NCI-H345 (cell line): Measurements from ENCODE around the gene MRPS9.
A peak's percentile ranks its signal among the peaks of the same experiment; 100 is the strongest.

ENCODE experiments used
- DNase-seq: peaks from one replicate; lab custom pipeline; 2025; lab: John Stamatoyannopoulos, UW

Gene MRPS9

DNA sequence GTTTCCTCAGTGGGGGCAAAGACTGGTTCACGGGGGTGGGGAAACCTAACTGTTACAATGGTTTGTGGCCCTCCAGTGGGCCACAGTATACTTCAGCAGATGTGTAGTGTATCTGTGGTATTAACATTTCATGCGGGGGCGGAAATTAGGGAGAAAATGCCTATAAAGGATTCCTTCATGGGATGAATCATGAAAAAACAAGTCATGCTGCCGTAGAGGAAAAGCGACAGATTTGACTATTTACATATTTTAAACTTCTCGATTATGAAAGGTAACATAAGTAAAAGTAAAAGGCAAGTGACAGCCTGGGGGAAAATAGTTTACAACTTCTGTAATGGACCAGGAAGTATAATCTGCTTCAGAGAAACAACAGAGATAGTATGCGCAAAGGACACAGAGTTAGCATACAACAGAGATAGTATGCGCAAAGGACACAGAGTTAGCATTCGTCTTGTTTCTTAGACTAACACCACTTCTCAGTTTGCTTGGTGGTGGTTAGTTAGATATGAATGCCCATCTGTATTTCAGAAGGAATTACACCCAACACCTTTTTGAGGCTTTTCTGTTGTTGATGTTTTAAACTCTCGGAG is 41.1 kb downstream of the MRPS9 start:
- DNase-seq = no peak

DNA sequence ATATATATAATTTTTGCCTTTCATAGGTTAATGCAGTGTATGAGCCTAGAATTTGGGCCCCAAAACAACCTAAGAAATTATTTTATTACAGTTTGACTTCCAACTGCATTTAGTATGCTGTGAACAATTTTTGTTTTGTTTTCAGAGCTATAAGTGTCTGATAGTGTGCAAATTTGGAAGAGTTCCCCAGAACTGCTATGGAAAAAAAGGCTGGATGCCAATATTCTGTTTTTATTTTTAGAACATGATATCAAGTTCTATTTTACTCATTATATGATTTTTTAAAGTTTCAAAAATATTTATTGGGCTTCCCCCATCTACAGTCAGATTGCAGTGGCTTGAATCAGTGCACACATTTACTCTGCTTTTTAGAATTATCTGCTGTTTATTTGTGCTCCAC is 42.6 kb downstream of the MRPS9 start:
- no peak for DNase-seq

DNA sequence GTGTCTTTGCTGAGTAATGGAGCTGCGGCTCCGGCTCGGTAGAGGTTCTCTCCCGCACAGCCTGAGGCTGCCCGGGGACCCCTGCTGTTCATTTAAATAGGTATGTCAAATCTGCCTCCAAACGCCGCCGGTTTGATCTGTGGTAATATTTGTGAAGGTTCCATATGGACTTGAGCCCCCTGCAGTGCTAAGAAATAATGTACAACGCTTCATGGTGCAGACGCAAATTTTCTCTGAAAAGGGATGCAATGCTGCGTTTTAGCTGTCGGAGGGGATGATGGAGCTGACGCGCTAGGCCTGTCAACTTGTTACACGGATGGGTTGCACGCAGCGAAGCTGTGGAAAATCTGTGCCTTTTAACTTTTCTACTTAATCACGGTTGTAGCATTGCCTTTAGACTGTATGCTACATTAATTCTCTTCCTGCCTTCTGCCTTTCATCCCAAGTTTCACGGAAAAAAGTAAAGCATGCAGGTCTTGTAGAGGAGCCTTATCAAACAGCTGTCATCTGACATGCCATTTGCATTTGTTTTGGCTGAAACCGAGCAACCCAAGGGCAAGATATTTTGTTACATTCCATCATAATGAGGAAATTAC is 43.2 kb downstream of the MRPS9 start:
- no peak for DNase-seq

DNA sequence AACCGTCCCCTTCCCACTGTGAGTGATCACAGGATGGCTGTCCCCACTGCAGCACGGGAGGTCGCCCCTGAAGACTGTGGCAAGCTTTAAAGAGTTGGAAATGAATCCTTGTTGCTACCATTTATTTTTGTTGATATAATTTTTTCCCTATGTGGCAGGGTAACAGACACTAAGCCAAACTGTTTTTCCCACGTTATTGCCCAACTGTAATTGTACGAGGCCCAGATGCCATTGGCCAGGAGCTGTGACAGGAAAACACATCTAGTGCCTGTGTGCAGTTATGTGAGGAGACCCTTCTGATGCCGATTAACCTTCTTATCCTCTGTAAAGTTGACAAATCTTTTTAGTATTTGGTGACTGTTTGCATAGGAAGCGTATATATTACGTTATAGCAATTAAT is 44.2 kb downstream of the MRPS9 start:
- no peak for DNase-seq

DNA sequence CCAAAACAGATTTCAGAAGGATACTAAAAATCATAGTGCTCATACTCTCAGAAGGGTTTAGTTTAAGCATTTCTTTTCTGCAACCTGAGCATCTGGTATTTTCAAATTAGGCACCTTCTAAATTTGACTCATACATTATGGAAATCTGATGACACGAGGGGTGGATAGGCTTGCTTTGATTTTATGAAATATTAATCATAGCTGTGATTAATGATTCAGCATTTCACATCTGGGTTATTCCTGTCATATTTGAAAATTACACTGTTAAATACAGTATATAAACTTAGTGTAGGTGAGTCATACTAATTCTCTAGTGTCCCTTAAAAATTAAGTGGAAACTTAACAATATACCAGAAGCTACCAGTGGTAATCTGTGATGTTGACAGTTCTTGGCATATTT is 47.7 kb downstream of the MRPS9 start:
- DNase-seq = no peak

DNA sequence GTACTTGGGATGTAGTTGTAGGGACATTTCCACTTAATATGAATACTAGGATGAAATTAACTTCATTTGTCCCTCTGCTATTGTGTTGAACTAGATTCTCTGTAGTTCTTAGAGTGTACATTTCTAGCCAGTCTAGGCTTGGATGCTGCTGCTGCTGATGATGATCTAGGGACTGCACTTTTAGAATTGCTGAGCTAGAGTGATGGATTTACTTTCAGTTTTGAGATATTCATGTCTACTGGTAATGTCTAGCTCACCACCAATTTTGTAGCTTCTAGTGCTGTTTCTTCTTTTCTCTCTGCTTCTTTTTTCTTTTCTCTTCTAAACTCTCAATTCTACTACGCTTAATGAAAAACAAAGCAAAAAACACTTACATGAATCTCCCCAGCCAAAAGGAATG is 49.4 kb downstream of the MRPS9 start:
- DNase-seq = no peak

DNA sequence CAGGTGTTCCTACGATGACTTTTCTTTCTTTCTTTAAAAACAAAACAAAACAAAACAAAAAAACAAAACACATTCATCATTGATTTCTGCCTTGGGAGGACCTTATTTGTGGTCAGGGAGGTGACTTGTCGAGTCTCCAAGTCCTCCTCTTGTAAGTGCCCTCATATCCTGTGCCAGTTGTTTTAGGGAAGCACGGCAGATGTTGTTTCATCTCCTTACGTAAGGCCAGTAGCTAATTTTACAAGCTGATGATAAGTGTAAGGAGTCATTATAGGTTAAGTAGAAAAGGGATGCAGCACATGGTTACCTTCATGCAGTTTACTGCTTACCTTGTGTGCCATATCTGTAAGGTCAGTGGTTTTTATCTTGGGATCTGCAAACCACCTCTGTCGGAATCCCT is 52.2 kb downstream of the MRPS9 start:
- no peak for DNase-seq

DNA sequence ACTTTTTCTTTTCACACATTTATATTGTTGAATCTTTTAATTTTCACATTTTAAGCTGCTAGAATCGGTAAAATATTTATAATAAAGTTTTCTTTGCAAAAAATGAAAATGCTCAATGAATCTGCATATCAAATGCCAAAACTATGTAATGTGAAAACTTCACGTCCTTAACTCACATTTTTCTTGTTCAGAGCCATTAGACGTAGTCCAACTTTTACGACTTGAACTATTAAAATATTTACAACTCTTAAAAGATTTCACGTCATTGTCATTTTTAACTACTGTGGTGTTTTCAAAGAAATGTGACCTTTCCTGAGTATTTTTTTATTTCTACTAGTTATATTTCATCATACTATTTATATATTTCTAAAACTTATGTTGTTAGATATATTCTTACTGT is 54.9 kb downstream of the MRPS9 start:
- DNase-seq = no peak

DNA sequence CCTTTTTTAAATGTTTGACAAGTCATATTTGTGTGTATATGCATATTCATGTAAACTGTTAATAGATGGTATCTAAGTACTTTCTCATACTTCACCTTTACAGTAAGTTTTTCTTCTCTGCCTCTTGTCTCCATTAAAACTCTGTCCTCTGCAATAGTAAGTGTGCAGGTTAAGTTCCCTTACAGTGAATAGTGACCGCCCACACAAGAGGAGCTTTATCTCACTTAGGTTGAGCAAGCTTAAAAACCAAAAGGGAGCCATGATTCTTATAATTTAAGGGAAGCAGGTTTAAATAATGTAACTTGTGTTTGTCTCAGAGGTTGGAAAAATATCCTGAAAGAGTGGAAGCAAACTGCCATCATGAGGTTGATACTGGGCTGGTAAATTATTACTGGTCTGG is 61.3 kb downstream of the MRPS9 start:
- DNase-seq = no peak

DNA sequence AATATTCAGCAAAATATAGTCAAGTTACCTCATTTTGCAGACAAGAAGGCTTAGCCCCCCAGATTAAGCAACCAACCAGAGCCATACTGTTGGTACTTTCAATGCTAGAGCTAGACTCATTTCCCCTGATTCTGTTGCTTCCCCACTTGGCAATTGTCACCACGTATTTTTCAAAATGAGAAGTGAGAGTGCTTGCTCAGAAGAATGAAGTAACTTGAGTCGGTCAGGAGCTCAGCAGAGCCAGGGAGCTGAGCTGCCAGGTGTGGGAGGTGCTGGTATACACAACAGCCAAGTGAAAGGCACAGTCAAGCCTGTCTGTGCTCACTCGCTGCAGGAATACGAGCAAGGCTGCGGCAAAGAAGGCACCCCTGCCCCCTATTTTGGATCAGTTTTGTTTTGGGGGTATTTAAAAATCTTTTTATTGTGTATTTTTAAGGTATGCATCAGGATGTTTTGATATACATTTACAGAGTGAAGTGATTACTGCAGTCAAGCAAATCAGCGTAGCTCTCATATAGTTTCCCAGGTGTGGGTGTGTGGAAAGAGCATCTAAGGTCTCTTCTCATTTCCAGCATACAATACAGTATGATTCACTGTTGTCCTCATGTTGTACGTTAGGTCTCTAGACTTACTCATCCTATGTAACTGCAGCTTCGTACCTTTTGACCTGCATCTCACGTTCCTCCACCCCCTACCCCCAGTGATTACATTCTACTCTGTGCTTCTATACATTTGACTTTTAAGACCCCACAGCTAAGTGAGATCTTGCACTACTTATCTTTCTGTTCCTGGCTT is 62.4 kb downstream of the MRPS9 start:
- no peak for DNase-seq

DNA sequence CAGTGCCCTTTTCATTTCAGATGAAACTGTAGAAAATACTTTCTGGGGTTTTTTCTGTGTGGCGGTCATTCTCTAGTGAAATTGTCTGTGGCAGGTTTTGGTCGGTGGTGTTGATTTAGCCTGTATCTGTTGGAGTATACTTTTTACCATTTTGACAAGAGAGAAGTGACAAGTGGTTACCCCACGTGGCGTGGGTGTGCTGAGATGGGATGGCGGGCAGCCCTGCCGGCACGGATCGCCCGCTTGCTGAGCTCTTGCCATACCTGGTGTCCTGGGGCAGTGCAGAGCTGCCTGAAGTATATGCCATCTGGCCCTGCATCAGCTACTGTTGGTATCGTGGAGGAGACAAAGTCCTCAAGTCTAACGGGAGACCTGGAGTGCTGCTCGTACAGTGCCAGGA is 64.1 kb downstream of the MRPS9 start:
- no peak for DNase-seq

DNA sequence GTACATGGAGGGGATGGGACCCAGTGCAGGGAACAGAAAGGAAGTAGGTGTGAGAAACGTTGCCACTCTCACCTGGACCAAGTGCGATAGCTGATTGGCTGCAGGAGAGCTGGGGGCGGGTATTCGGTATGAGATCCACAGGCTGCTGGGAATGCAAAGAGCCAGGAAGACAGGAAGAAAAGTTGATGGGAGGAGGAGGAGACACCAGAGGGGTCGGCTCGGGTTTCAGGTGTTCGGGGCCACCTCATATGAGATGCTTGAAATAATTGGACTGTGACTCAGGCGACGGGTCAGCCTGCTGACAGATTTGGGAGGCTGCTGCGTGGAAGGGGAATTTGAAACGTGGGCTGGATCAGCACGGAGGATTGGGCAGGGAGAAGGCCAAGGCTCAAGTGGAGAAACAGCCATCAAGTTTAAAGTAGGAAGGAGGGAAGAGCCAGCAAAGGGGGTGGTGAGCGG is 65.1 kb downstream of the MRPS9 start:
- DNase-seq = no peak

DNA sequence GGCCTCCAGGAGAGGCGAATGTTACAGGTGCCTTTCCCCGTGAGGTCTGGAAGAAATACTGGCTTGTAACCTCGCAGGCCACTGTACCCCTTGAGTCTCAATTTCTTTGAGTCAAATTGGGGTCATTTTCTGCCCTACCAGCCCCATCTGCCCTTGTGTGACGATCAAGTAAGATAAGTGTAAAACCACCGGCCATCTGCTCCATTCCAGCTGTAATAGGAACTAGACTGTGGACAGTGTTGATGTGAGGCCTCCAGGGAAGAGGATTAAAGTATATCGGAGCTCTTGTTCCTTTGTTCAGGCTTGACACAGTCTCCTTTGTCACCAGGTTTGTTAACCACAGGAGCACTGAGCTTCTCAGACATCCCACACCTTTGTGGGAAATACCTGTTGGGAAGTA is 65.6 kb downstream of the MRPS9 start:
- DNase-seq = peak; percentile 12

DNA sequence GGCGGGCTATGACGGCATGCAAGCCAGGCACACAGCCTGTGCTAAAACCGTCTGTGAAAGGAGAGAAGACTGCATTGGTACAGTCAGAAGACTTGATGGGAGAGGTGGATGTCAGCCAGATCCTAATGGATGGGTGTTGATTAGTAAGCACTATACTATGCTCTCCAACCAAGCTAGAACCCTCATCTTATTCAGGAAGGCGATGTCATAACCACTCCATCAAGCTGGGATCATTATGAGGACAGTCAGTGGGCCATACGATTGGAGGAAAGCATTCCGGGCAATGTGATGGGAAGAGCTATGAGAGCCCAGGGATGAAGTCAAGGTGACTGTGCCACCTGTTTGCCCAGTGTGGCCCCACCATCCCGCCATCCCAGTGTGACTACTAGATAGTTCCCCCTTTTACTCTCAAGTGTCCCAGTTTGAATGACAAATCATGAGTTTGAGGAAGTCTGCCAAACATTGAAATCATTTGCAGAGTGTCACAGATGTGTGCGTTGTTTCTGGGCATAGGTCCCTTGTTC is 66.4 kb downstream of the MRPS9 start:
- DNase-seq = peak; percentile 29

DNA sequence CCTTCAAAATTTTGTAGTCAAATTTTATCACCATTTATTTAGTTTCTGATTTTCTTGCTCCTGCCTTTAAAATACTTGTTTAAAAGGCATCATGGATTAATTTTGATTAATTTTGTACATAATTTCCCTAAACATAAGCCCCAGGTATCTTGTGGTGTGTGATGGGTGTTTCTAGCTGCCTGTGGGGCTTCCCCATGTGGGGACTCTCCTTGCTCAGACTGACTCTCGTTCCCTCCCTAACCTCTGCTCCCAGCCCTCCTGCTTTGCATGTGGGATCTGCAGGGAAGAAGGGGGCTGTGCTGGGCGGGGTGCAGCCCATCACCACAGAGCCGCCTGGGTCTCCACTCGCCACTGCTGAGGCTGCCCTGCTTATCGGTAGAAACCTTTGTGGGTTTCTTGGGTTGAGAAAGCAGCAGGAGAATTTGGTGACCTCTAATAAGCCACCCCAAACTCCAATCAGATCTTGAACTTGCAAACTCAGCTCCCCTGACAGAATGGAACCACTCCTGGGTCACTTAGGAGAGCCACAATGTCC is 72.5 kb downstream of the MRPS9 start:
- no peak for DNase-seq

DNA sequence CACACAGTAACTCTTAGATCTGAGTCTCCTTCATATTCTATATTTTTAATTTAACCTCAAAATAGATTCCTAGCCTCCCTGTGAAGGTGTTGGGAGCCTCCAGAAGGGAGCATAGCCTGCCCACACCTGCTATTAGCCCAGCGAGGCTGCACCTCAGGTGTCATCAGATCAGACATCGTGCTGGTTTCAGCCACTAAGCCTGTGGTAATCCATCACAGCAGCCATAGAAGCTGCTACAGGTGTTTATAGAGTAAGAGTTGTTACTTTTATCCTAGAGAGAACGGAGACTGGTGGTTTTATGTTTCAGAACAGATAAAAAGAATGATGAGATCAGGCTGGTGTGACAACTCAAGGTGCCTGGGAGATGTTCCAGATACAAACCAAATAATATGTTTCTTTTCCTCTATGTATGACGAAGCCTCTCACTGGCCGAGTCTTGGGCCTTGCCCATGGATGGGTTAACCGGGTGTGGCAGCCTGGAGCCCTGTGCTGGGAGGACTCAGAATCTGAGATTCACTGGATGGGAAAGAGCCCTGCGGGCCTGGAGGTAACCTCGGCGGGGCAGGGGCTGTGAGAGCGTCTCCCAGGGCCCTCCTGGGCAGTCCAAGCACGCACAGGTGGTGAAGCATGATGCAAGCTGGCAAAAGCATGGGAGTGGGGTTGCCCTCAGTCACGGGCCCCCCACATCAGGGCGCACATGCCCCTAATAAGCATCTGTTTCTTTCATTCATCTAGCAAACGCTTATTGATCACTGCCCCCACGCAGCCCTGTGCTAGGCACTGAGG is 73.7 kb downstream of the MRPS9 start:
- DNase-seq = no peak

DNA sequence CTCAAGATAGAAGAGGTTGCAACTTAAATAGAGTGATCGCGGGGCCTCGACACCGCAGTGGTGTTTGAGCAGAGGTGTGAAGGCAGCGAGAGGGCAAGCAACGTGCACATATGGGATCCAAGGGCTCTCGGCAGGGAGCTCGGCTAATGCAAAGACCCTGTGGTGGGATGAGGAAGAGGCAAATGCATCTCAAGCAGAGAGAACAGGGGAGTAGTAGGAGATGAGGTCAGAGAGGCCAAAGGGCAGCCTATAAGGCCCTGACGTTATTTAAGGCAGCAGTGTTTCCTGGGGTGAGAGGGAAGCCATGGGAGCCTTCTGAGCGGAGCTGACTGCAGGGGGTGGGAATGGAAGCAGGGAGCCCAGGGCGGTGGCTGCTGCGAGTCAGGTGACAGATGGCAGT is 74.5 kb downstream of the MRPS9 start:
- no peak for DNase-seq

DNA sequence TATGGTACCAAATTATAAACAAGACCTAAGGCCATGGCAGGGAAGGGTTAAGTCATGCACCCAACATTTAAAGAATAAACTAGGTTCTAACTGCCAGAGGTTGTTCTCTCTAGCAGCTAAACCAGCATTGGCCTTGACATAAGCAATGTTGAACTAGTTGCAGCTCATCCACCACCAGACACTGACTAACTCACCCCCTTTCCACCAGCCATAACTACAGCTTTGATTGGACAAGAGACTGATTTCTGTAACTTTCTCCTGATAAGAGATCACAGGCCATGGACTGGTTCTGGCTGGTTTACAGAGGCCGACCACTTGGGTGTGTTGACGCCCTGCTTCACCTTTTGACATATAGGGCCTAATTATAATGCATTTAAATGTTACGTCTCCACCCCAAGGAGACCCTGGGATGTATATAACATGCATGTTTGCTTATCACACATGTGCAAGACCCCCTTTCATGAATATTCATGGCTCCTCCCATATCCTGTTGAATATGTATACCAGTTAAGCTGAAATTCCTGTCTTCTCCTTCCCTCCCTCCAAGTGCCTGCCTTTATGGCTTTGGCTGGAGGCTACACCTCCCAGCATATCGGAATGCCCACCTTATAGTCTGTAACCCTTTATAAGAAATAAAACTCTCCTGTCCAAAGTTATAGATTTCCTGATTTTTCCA is 75.9 kb downstream of the MRPS9 start:
- no peak for DNase-seq

DNA sequence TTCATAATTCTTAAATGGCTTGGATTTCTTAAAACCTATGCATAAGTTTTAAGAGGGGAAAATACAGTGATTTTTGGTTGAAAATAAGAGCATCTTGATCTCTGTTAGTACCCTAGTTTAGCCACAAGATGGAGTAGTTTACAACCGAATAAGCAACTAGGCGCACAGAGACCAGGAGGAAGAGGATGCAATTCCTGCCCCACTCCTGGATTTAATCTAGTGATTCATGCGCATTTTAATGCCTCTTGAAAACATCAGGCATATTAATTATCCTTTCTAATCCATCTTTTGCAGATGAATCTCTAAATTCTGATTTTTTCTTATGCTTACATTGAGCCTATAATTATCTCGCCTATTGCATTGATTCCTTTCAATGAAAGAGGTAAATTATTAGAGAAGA is 76.7 kb downstream of the MRPS9 start:
- DNase-seq = peak; percentile 46

DNA sequence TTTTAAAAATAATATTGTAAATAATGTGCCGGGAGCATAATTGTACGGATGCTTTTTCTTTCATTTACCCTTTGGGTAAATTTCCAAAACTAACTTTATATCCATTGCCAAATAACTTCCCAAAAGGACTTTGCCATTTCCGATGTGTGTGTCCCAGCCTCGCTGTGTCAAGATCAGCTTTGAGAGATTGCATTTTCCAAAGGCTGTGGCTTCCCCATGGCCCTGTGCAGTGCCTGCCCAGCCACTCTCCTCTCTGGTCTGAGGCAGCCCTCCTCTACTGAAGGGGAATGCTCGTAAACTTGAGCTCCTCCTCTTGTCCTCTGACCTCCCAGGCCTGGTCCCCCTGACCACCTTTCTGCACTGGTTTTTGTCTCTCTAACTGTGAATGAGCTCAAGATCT is 78.5 kb downstream of the MRPS9 start:
- DNase-seq = no peak

DNA sequence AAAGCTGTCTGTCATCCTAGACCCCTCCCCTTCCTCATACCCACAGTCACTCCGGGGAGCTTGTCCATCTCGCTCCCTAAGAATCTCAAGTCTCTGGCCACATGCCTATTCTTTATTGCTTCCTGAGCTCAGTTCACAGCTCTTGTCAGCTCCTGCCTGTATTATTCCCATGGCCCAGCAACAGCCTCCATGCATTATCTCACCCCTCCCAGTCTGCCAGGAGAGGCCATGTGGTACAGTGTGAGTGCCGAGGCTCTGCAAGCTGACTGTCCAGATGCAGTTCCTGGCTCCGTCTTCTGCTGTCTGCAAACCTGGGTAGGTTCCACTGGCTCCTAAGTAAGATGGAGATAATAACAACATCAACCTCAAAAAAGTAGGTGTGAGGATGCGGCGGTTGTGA is 79.7 kb downstream of the MRPS9 start:
- no peak for DNase-seq

DNA sequence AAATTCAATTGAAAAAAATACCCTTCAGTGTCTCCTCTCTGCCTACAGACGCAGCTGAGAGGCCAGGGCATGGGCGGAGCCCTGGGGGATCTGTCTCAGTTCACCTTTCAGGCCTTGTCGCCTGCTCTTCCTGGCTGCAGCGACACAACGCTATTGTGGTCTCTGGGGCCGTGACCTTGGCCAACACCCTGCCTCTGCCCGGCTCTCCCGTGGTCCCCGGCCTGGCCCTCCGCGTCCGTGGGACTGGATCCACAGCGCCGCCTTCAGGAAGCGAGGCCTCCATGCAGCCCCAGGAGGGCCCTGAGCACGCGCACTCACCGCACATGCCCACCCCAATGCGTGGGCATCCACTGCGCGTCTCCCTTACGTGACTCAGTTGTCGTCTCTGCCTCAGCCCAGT is 81.1 kb downstream of the MRPS9 start:
- DNase-seq = no peak
